Stimulated activated CD8-positive, alpha-beta memory T cell treated with anti-CD3 and anti-CD28 coated beads, Interleukin-2, amount 100 ng/mL, for 48 hours (primary cell): ENCODE data around the gene DPH6.
"Not testable (repeated sequence)": the region's sequence is repeated elsewhere in the genome, so short reads cannot be mapped to it uniquely, and the experiment has no call there.

ENCODE experiments used
- DNase-seq, 2 donors: peaks; one replicate each; pipeline ENCODE4 v3.0.0-alpha.2; 2020; ENCODE audit warnings: low read depth in 2 of 2

Gene DPH6

GRCh38 chr15:35485411-35485810 lies 60.6 kb downstream of the DPH6 start:
- DNase-seq, result no peak

GRCh38 chr15:35484231-35484945 lies 61.6 kb downstream of the DPH6 start:
- no peak for DNase-seq

GRCh38 chr15:35481992-35482391 lies 64.0 kb downstream of the DPH6 start:
- DNase-seq, result no peak

- DNase-seq, result no peak
These were observed 64.9 kb downstream of the DPH6 start for GRCh38 chr15:35481064-35481463.

- DNase-seq, result no peak
These were observed 66.5 kb downstream of the DPH6 start for GRCh38 chr15:35479423-35479822.

- no peak for DNase-seq
These were observed 68.4 kb downstream of the DPH6 start for GRCh38 chr15:35477312-35478262.

GRCh38 chr15:35471024-35471423 lies 74.9 kb downstream of the DPH6 start:
- DNase-seq, result no peak

GRCh38 chr15:35470441-35470840 lies 75.5 kb downstream of the DPH6 start:
- no peak for DNase-seq

GRCh38 chr15:35466476-35466875 lies 79.5 kb downstream of the DPH6 start:
- no peak for DNase-seq

GRCh38 chr15:35465783-35466182 lies 80.2 kb downstream of the DPH6 start:
- DNase-seq, result no peak

GRCh38 chr15:35460616-35461015 lies 85.3 kb downstream of the DPH6 start:
- no peak for DNase-seq

- no peak for DNase-seq
These were observed 87.6 kb downstream of the DPH6 start for GRCh38 chr15:35458176-35458856.

- DNase-seq, result no peak
These were observed 90.8 kb downstream of the DPH6 start for GRCh38 chr15:35455201-35455600.

GRCh38 chr15:35450492-35450891 lies 95.5 kb downstream of the DPH6 start:
- no peak for DNase-seq

GRCh38 chr15:35448294-35448693 lies 97.7 kb downstream of the DPH6 start:
- DNase-seq, result no peak

GRCh38 chr15:35445891-35446290 lies 100.1 kb downstream of the DPH6 start:
- DNase-seq, result no peak

- DNase-seq, result no peak
These were observed 101.3 kb downstream of the DPH6 start for GRCh38 chr15:35444557-35445204.

- DNase-seq, result no peak
These were observed 102.6 kb downstream of the DPH6 start for GRCh38 chr15:35443376-35443775.

- DNase-seq, result no peak
These were observed 103.2 kb downstream of the DPH6 start for GRCh38 chr15:35442742-35443141.

- not testable (repeated sequence) for DNase-seq
These were observed 104.7 kb downstream of the DPH6 start for GRCh38 chr15:35441279-35441678.

GRCh38 chr15:35440265-35440664 lies 105.7 kb downstream of the DPH6 start:
- no peak for DNase-seq

GRCh38 chr15:35439291-35439690 lies 106.7 kb downstream of the DPH6 start:
- DNase-seq, result no peak
